Measurements from ENCODE around the gene KIAA1958.

DNA sequence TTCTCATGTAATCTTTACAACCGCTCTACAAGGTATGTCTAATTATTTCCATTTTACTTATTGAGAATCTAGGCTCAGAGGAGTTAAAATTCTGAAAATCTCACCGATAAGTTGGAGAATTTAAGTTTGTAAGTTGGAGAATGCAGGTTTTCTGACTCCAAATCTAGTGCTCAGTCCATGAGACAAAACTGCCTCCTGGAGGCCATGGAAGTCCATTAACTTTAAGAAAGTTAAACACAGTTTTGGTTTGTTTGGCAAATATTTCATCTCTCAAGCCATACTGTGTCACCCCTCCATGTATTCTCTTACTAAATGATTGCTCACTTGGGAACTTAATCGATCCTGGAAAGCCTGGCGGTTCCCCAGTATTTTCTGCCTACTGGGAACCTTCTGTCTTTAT is 178.7 kb downstream of the KIAA1958 start:
- TF ChIP-seq, protein P1, sequence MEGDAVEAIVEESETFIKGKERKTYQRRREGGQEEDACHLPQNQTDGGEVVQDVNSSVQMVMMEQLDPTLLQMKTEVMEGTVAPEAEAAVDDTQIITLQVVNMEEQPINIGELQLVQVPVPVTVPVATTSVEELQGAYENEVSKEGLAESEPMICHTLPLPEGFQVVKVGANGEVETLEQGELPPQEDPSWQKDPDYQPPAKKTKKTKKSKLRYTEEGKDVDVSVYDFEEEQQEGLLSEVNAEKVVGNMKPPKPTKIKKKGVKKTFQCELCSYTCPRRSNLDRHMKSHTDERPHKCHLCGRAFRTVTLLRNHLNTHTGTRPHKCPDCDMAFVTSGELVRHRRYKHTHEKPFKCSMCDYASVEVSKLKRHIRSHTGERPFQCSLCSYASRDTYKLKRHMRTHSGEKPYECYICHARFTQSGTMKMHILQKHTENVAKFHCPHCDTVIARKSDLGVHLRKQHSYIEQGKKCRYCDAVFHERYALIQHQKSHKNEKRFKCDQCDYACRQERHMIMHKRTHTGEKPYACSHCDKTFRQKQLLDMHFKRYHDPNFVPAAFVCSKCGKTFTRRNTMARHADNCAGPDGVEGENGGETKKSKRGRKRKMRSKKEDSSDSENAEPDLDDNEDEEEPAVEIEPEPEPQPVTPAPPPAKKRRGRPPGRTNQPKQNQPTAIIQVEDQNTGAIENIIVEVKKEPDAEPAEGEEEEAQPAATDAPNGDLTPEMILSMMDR (IDR thresholded peaks at IDR 0.05): peak in 5 of 7 experiments; percentile 10 to 46 (median 43)
- TF ChIP-seq POLR2A (IDR thresholded peaks at IDR 0.05): no peak

Measured in body of pancreas (tissue), 4 donors.